ENCODE measurements around the gene TTF1. TPM values are rescaled to one million over a fixed set of nuclear protein-coding genes. Genes with fewer than 3 reads are reported as not detected.

Gene TTF1
- total RNA-seq, 1 donor from 2014 or later = 4.9 TPM

GRCh38 chr9:132446887-132447286, 40.2 kb upstream of the TTF1 start:
- Histone ChIP-seq H3K9me3 (no peaks in the 10 kb centered on the region), H3K36me3 (no peaks in the 10 kb centered on the region), H3K4me3 (no peak overlapping the region), H3K27ac (no peak overlapping the region), H3K4me1 (no peaks in the 10 kb centered on the region), H3K27me3 (no peaks in the 10 kb centered on the region)
- no peak for TF ChIP-seq POLR2A (IDR thresholded peaks at IDR 0.05)
- no peak for TF ChIP-seq CTCF (IDR thresholded peaks at IDR 0.05)
- TF ChIP-seq POLR2AphosphoS5 (IDR thresholded peaks at IDR 0.05; ENCODE audit: insufficient read depth in 1 of 2, low read depth in 1 of 2) = no peak
- intact Hi-C loops (cut with DNase I) = no loop called here
- DNase-seq (ENCODE audit: extremely low spot score in 2 of 2) = no peak

GRCh38 chr9:132443951-132444607, 37.4 kb upstream of the TTF1 start:
- TF ChIP-seq CTCF (IDR thresholded peaks at IDR 0.05) (no peak), POLR2A (IDR thresholded peaks at IDR 0.05) (no peak), POLR2AphosphoS5 (IDR thresholded peaks at IDR 0.05; ENCODE audit: insufficient read depth in 1 of 2, low read depth in 1 of 2) (no peak)
- H3K4me3 ChIP-seq = no peak overlapping the region
- no peaks in the 10 kb centered on the region for H3K4me1 ChIP-seq
- H3K36me3 ChIP-seq = no peaks in the 10 kb centered on the region
- H3K27ac ChIP-seq = no peak overlapping the region
- no peaks in the 10 kb centered on the region for H3K27me3 ChIP-seq
- DNase-seq (ENCODE audit: extremely low spot score in 2 of 2) = no peak
- H3K9me3 ChIP-seq = no peaks in the 10 kb centered on the region
- intact Hi-C loops (cut with DNase I) = no loop called here

GRCh38 chr9:132441404-132441803, 34.8 kb upstream of the TTF1 start:
- Histone ChIP-seq H3K9me3 (no peaks in the 10 kb centered on the region), H3K36me3 (no peaks in the 10 kb centered on the region), H3K4me1 (no peaks in the 10 kb centered on the region), H3K4me3 (no peak overlapping the region), H3K27ac (no peak overlapping the region), H3K27me3 (no peaks in the 10 kb centered on the region)
- TF ChIP-seq CTCF (IDR thresholded peaks at IDR 0.05) = no peak
- no peak for TF ChIP-seq POLR2A (IDR thresholded peaks at IDR 0.05)
- no peak for TF ChIP-seq POLR2AphosphoS5 (IDR thresholded peaks at IDR 0.05; ENCODE audit: insufficient read depth in 1 of 2, low read depth in 1 of 2)
- DNase-seq (ENCODE audit: extremely low spot score in 2 of 2) = no peak
- intact Hi-C loops (cut with DNase I) = no loop called here

- H3K4me1 ChIP-seq = no peaks in the 10 kb centered on the region
- no peaks in the 10 kb centered on the region for H3K36me3 ChIP-seq
- intact Hi-C loops (cut with DNase I) = no loop called here
- H3K4me3 ChIP-seq = no peak overlapping the region
- H3K9me3 ChIP-seq = no peaks in the 10 kb centered on the region
- TF ChIP-seq POLR2AphosphoS5 (IDR thresholded peaks at IDR 0.05; ENCODE audit: insufficient read depth in 1 of 2, low read depth in 1 of 2) = no peak
- no peak for TF ChIP-seq POLR2A (IDR thresholded peaks at IDR 0.05)
- TF ChIP-seq CTCF (IDR thresholded peaks at IDR 0.05) = no peak
- no peaks in the 10 kb centered on the region for H3K27me3 ChIP-seq
- no peak overlapping the region for H3K27ac ChIP-seq
- DNase-seq (ENCODE audit: extremely low spot score in 2 of 2) = no peak
Measured at GRCh38 chr9:132440735-132441134, 34.1 kb upstream of the TTF1 start.

- intact Hi-C loops (cut with DNase I) = no loop called here
- H3K4me3 ChIP-seq = no peak overlapping the region
Measured at GRCh38 chr9:132439153-132439552, 32.5 kb upstream of the TTF1 start.

More at GRCh38 chr9:132439153-132439552, 32.5 kb upstream of the TTF1 start:
- no peaks in the 10 kb centered on the region for H3K27me3 ChIP-seq
- DNase-seq (ENCODE audit: extremely low spot score in 2 of 2) = no peak
- H3K4me1 ChIP-seq = no peaks in the 10 kb centered on the region
- no peaks in the 10 kb centered on the region for H3K36me3 ChIP-seq
- no peaks in the 10 kb centered on the region for H3K9me3 ChIP-seq
- no peak for TF ChIP-seq CTCF (IDR thresholded peaks at IDR 0.05)
- no peak for TF ChIP-seq POLR2AphosphoS5 (IDR thresholded peaks at IDR 0.05; ENCODE audit: insufficient read depth in 1 of 2, low read depth in 1 of 2)
- TF ChIP-seq POLR2A (IDR thresholded peaks at IDR 0.05) = no peak
- no peak overlapping the region for H3K27ac ChIP-seq

All from vagina (tissue), 2 donors.